HEK293 (cell line): ENCODE measurements around the gene MZT2A.
A peak's percentile ranks its signal among the peaks of the same experiment; 100 is the strongest.

Experiments
- ELK4 ChIP-seq: IDR thresholded peaks from 2 replicates; pipeline ENCODE4 v1.6.1; 2011; ENCODE audit warnings: mild to moderate bottlenecking, low read depth, low read length, borderline replicate concordance
- GLIS1 ChIP-seq: fragments of 450-650 bp; formaldehyde crosslinking; IDR thresholded peaks from 2 replicates; pipeline ENCODE4 v1.5.1; 2016; ENCODE audit warnings: missing biosample characterization, missing genetic modification characterization
- HOXA7 ChIP-seq: sonication (generic); formaldehyde crosslinking; IDR thresholded peaks from 2 replicates; pipeline ENCODE4 v1.8.1; 2022; ENCODE audit warnings: missing genetic modification reagents, borderline replicate concordance
- HOXD13 ChIP-seq: sonication (generic); formaldehyde crosslinking; IDR thresholded peaks from 2 replicates; pipeline ENCODE4 v1.8.0; 2022; ENCODE audit warnings: missing genetic modification reagents, borderline replicate concordance
- KLF7 ChIP-seq: fragments of 450-650 bp; formaldehyde crosslinking; IDR thresholded peaks from 2 replicates; pipeline ENCODE4 v1.5.1; 2016; ENCODE audit warnings: missing biosample characterization, missing genetic modification characterization, borderline replicate concordance
- MZF1 ChIP-seq: fragments of 450-650 bp; formaldehyde crosslinking; IDR thresholded peaks from 2 replicates; pipeline ENCODE4 v1.5.1; 2017; ENCODE audit warnings: missing biosample characterization, missing genetic modification characterization, borderline replicate concordance
- OSR2 ChIP-seq: fragments of 450-650 bp; formaldehyde crosslinking; IDR thresholded peaks from 2 replicates; pipeline ENCODE4 v1.5.1; 2016; ENCODE audit warnings: missing biosample characterization, missing genetic modification characterization
- PRDM1 ChIP-seq: fragments of 450-650 bp; formaldehyde crosslinking; IDR thresholded peaks from 2 replicates; pipeline ENCODE4; 2016; ENCODE audit warnings: missing biosample characterization, missing genetic modification characterization
- TRIM28 ChIP-seq: IDR thresholded peaks from 2 replicates; pipeline ENCODE4 v1.6.1; 2011; ENCODE audit warnings: low read length, control low read depth, borderline replicate concordance
- ZBTB11 ChIP-seq: fragments of 450-650 bp; formaldehyde crosslinking; conservative IDR thresholded peaks from 2 replicates; pipeline ENCODE4 v1.5.1; 2016; ENCODE audit warnings: low read depth, missing biosample characterization, missing genetic modification characterization
- ZBTB17 ChIP-seq: fragments of 450-650 bp; formaldehyde crosslinking; IDR thresholded peaks from 2 replicates; pipeline ENCODE4 v1.5.1; 2016; ENCODE audit warnings: missing biosample characterization, missing genetic modification characterization
- ZBTB26 ChIP-seq: fragments of 450-650 bp; formaldehyde crosslinking; optimal IDR thresholded peaks from 2 replicates; pipeline ENCODE3; 2016; ENCODE audit warnings: missing biosample characterization, mild to moderate bottlenecking, missing genetic modification characterization
- ZBTB8A ChIP-seq: fragments of 450-650 bp; formaldehyde crosslinking; IDR thresholded peaks from 2 replicates; pipeline ENCODE4 v1.5.1; 2016; ENCODE audit warnings: missing biosample characterization, missing genetic modification characterization
- ZNF121 ChIP-seq: fragments of 450-650 bp; formaldehyde crosslinking; IDR thresholded peaks from 2 replicates; pipeline ENCODE4 v1.5.1; 2016; ENCODE audit warnings: missing biosample characterization, missing genetic modification characterization
- ZNF211 ChIP-seq: fragments of 450-650 bp; formaldehyde crosslinking; IDR thresholded peaks from 2 replicates; pipeline ENCODE4 v1.5.1; 2016; ENCODE audit warnings: low read depth, missing biosample characterization, missing genetic modification characterization
- ZNF311 ChIP-seq: fragments of 450-650 bp; formaldehyde crosslinking; IDR thresholded peaks from 2 replicates; pipeline ENCODE4 v1.5.1; 2017; ENCODE audit warnings: missing biosample characterization, missing genetic modification characterization, borderline replicate concordance
- ZNF350 ChIP-seq: fragments of 450-650 bp; formaldehyde crosslinking; IDR thresholded peaks from 2 replicates; pipeline ENCODE4 v1.5.0; 2017; ENCODE audit warnings: missing biosample characterization, mild to moderate bottlenecking, missing genetic modification characterization
- ZNF398 ChIP-seq: fragments of 450-650 bp; formaldehyde crosslinking; IDR thresholded peaks from 2 replicates; pipeline ENCODE4 v1.5.1; 2017; ENCODE audit warnings: missing biosample characterization, missing genetic modification characterization
- ZNF768 ChIP-seq: fragments of 450-650 bp; formaldehyde crosslinking; IDR thresholded peaks from 2 replicates; pipeline ENCODE4 v1.5.1; 2018; ENCODE audit warnings: missing biosample characterization, mild to moderate bottlenecking, missing genetic modification characterization
- ZNF776 ChIP-seq: fragments of 450-650 bp; formaldehyde crosslinking; IDR thresholded peaks from 2 replicates; pipeline ENCODE4 v1.5.0; 2017; ENCODE audit warnings: missing biosample characterization, missing genetic modification characterization, borderline replicate concordance
- ZNF843 ChIP-seq: fragments of 450-650 bp; formaldehyde crosslinking; IDR thresholded peaks from 2 replicates; pipeline ENCODE4 v1.5.1; 2016; ENCODE audit warnings: missing biosample characterization, missing genetic modification characterization
- TF ChIP-seq, protein P1 (sequence below): fragments of 450-650 bp; formaldehyde crosslinking; IDR thresholded peaks from 2 replicates; pipeline ENCODE4 v1.5.1; 2016; ENCODE audit warnings: missing biosample characterization, missing genetic modification characterization, borderline replicate concordance
- TF ChIP-seq, protein P2 (sequence below): fragments of 450-650 bp; formaldehyde crosslinking; IDR thresholded peaks from 2 replicates; pipeline ENCODE4 v1.5.1; 2016; ENCODE audit warnings: missing biosample characterization, missing genetic modification characterization

Gene MZT2A

DNA sequence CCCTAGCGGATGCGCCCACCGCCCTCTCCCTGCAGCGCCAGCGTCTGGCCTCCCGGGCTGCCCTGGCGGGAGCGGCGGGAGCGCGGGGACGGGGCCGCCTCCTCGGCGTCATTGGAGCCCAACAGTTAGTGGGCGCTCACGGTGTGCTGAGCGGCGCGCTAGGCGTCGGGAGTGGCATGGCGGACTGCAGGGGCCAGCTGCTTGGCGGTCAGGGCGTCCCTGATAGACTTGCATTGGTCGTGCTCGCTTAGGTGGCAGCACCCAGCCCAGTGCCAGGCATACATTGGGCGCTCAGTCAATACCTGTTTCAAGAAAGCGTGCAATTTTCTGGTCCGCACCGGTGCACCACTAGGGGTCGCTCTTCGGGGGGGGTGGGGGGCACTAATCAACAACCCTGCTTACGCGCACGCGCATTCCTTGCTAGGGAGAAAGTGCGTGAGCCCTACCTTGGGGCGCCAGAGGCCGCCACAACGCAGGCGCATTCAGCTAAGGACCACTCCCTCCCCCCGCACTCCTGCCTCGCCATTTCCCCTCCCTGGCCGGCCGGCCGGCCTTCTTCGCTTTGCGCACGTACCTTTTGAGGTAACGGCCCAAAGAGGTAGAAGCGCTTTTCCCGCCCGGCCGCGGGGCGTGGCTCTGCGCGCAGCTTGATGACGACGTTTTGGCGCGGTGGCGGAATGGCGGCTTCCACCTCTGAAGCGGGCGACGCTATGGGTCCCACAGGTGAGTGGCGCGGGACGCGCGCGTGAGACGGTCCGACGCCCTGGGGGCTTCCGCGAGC is 411 bp upstream of the MZT2A start (continued):
- TF ChIP-seq HOXD13 (CRISPR knock-in tag) (no peak), KLF7 (tag by site-specific recombination) (peak; percentile 95), ZNF398 (no peak), ELK4 (no peak), ZNF211 (tag by site-specific recombination) (no peak), GLIS1 (tag by site-specific recombination) (no peak), TRIM28 (no peak), ZBTB26 (peak; percentile 79), ZNF776 (tag by site-specific recombination) (no peak), ZNF843 (tag by site-specific recombination) (peak; percentile 41), ZNF121 (tag by site-specific recombination) (0 out of 2 replicates have a peak, but pooled peaks have one; percentile 32), PRDM1 (tag by site-specific recombination) (no peak), MZF1 (tag by site-specific recombination) (no peak), ZNF350 (tag by site-specific recombination) (no peak), HOXA7 (CRISPR knock-in tag) (no peak), ZBTB17 (tag by site-specific recombination) (no peak), ZBTB8A (tag by site-specific recombination) (peak; percentile 93), ZNF768 (tag by site-specific recombination) (no peak), ZNF311 (tag by site-specific recombination) (no peak), ZBTB11 (tag by site-specific recombination) (peak; percentile 26; the same call in 1 of the 2 replicates), OSR2 (tag by site-specific recombination) (no peak)
- TF ChIP-seq, protein P1, sequence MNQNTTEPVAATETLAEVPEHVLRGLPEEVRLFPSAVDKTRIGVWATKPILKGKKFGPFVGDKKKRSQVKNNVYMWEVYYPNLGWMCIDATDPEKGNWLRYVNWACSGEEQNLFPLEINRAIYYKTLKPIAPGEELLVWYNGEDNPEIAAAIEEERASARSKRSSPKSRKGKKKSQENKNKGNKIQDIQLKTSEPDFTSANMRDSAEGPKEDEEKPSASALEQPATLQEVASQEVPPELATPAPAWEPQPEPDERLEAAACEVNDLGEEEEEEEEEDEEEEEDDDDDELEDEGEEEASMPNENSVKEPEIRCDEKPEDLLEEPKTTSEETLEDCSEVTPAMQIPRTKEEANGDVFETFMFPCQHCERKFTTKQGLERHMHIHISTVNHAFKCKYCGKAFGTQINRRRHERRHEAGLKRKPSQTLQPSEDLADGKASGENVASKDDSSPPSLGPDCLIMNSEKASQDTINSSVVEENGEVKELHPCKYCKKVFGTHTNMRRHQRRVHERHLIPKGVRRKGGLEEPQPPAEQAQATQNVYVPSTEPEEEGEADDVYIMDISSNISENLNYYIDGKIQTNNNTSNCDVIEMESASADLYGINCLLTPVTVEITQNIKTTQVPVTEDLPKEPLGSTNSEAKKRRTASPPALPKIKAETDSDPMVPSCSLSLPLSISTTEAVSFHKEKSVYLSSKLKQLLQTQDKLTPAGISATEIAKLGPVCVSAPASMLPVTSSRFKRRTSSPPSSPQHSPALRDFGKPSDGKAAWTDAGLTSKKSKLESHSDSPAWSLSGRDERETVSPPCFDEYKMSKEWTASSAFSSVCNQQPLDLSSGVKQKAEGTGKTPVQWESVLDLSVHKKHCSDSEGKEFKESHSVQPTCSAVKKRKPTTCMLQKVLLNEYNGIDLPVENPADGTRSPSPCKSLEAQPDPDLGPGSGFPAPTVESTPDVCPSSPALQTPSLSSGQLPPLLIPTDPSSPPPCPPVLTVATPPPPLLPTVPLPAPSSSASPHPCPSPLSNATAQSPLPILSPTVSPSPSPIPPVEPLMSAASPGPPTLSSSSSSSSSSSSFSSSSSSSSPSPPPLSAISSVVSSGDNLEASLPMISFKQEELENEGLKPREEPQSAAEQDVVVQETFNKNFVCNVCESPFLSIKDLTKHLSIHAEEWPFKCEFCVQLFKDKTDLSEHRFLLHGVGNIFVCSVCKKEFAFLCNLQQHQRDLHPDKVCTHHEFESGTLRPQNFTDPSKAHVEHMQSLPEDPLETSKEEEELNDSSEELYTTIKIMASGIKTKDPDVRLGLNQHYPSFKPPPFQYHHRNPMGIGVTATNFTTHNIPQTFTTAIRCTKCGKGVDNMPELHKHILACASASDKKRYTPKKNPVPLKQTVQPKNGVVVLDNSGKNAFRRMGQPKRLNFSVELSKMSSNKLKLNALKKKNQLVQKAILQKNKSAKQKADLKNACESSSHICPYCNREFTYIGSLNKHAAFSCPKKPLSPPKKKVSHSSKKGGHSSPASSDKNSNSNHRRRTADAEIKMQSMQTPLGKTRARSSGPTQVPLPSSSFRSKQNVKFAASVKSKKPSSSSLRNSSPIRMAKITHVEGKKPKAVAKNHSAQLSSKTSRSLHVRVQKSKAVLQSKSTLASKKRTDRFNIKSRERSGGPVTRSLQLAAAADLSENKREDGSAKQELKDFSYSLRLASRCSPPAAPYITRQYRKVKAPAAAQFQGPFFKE (tag by site-specific recombination), result no peak
- TF ChIP-seq, protein P2, sequence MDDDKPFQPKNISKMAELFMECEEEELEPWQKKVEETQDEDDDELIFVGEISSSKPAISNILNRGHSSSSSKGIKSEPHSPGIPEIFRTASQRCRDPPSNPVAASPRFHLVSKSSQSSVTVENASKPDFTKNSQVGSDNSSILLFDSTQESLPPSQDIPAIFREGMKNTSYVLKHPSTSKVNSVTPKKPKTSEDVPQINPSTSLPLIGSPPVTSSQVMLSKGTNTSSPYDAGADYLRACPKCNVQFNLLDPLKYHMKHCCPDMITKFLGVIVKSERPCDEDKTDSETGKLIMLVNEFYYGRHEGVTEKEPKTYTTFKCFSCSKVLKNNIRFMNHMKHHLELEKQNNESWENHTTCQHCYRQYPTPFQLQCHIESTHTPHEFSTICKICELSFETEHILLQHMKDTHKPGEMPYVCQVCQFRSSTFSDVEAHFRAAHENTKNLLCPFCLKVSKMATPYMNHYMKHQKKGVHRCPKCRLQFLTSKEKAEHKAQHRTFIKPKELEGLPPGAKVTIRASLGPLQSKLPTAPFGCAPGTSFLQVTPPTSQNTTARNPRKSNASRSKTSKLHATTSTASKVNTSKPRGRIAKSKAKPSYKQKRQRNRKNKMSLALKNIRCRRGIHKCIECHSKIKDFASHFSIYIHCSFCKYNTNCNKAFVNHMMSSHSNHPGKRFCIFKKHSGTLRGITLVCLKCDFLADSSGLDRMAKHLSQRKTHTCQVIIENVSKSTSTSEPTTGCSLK (tag by site-specific recombination), result no peak
